SK-N-MC (cell line): ENCODE data around the gene RGL1.

Experiments used
- EZH2 ChIP-seq: fragments of 200-600 bp; sonication (generic); IDR thresholded peaks from one replicate; pipeline ENCODE4 v1.6.1; 2017; ENCODE audit warnings: antibody characterized with exemption
- POLR2AphosphoS5 ChIP-seq: IDR thresholded peaks from 2 replicates; pipeline ENCODE4 v1.6.1; 2012; ENCODE audit warnings: mild to moderate bottlenecking, low read depth, low read length, borderline replicate concordance

DNA sequence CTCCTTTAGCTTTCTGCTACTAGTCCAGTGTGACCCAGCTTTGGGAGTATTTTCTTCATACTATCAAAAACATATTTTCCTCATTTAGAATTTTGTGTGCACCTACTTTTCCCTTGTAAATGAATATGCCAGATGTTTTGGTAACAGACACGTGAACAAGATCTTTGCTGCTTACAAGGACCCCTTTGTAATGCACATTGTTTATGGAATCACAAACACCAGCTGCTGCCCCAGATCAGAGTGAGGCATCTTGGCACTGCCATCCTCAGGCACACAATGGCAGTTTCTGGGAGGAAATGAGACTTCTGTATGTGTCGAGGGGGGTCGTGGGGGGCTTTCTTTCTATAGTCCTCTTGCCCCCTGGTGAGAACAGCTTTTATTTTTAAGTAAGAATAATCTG, 115.7 kb downstream of the RGL1 start:
- TF ChIP-seq EZH2 (no peak), POLR2AphosphoS5 (no peak)
